ENCODE results near the gene GATAD2A.

Gene GATAD2A

GRCh38 chr19:19384486-19384885, 21.0 kb upstream of the GATAD2A start:
- no peak for TF ChIP-seq CTCF (IDR thresholded peaks at IDR 0.05)

GRCh38 chr19:19385131-19385895, 20.2 kb upstream of the GATAD2A start:
- Histone ChIP-seq H3K36me3 (ENCODE audit: control insufficient read depth, insufficient read depth, low read length) (no peaks in the 10 kb centered on the region), H3K4me2 (ENCODE audit: low read length) (peak overlapping the region; percentile 96), H3K27ac (peak overlapping the region; percentile 57), H3K9me3 (ENCODE audit: control insufficient read depth, low read length) (no peaks in the 10 kb centered on the region), H3K9ac (peak overlapping the region; percentile 42), H2AFZ (peak overlapping the region; percentile 85), H3K79me2 (peaks cover 14% of the 10 kb centered on the region), H3K4me3 (ENCODE audit: low read depth, low read length) (peak overlapping the region; percentile 81), H3K27me3 (ENCODE audit: control insufficient read depth, insufficient read depth, low read length) (no peaks in the 10 kb centered on the region), H3K4me1 (peaks cover 24% of the 10 kb centered on the region)
- TF ChIP-seq CTCF (IDR thresholded peaks at IDR 0.05) = peak; percentile 21

More at GRCh38 chr19:19384486-19384885, 21.0 kb upstream of the GATAD2A start:
- Histone ChIP-seq H3K4me1 (peaks cover 24% of the 10 kb centered on the region), H3K4me2 (ENCODE audit: low read length) (peak overlapping the region; percentile 96), H3K27ac (no peak overlapping the region), H3K27me3 (ENCODE audit: control insufficient read depth, insufficient read depth, low read length) (no peaks in the 10 kb centered on the region), H3K9ac (no peak overlapping the region), H3K9me3 (ENCODE audit: control insufficient read depth, low read length) (no peaks in the 10 kb centered on the region), H3K36me3 (ENCODE audit: control insufficient read depth, insufficient read depth, low read length) (no peaks in the 10 kb centered on the region), H3K4me3 (ENCODE audit: low read depth, low read length) (peak overlapping the region; percentile 81), H2AFZ (peak overlapping the region; percentile 85), H3K79me2 (peaks cover 14% of the 10 kb centered on the region)

GRCh38 chr19:19385896-19386869, 19.3 kb upstream of the GATAD2A start:
- Histone ChIP-seq H3K4me2 (ENCODE audit: low read length) (peak overlapping the region; percentile 96), H3K9me3 (ENCODE audit: control insufficient read depth, low read length) (no peaks in the 10 kb centered on the region), H3K9ac (peak overlapping the region; percentile 64), H3K4me3 (ENCODE audit: low read depth, low read length) (peak overlapping the region; percentile 81), H3K27me3 (ENCODE audit: control insufficient read depth, insufficient read depth, low read length) (no peaks in the 10 kb centered on the region), H3K79me2 (peaks cover 18% of the 10 kb centered on the region), H2AFZ (peak overlapping the region; percentile 43), H3K4me1 (peaks cover 24% of the 10 kb centered on the region), H3K27ac (peak overlapping the region; percentile 48), H3K36me3 (ENCODE audit: control insufficient read depth, insufficient read depth, low read length) (no peaks in the 10 kb centered on the region)
- no peak for TF ChIP-seq CTCF (IDR thresholded peaks at IDR 0.05)

GRCh38 chr19:19387108-19387507, 18.4 kb upstream of the GATAD2A start:
- Histone ChIP-seq H3K4me3 (ENCODE audit: low read depth, low read length) (peak overlapping the region; percentile 79), H2AFZ (no peak overlapping the region), H3K9me3 (ENCODE audit: control insufficient read depth, low read length) (no peaks in the 10 kb centered on the region), H3K9ac (no peak overlapping the region), H3K27ac (peak overlapping the region; percentile 48), H3K4me2 (ENCODE audit: low read length) (peak overlapping the region; percentile 96), H3K79me2 (peaks cover 19% of the 10 kb centered on the region), H3K27me3 (ENCODE audit: control insufficient read depth, insufficient read depth, low read length) (no peaks in the 10 kb centered on the region), H3K36me3 (ENCODE audit: control insufficient read depth, insufficient read depth, low read length) (no peaks in the 10 kb centered on the region), H3K4me1 (peaks cover 24% of the 10 kb centered on the region)
- no peak for TF ChIP-seq CTCF (IDR thresholded peaks at IDR 0.05)
